Measurements from ENCODE around the gene RTP5.
"Not testable (repeated sequence)": the region's sequence is repeated elsewhere in the genome, so short reads cannot be mapped to it uniquely, and the experiment has no call there.

The RTP5 gene

GRCh38 chr2:241902357-241902991 is 32.9 kb downstream of the RTP5 start:
- no peak for DNase-seq (ENCODE audit: low read depth in 3 of 3)

GRCh38 chr2:241903121-241904010 is 33.8 kb downstream of the RTP5 start:
- no peak for DNase-seq (ENCODE audit: low read depth in 3 of 3)

- no peak for DNase-seq (ENCODE audit: low read depth in 3 of 3)
Observed at GRCh38 chr2:241904011-241904718, 34.6 kb downstream of the RTP5 start.

GRCh38 chr2:241904791-241905710 is 35.5 kb downstream of the RTP5 start:
- no peak for DNase-seq (ENCODE audit: low read depth in 3 of 3)

- DNase-seq (ENCODE audit: low read depth in 3 of 3): no peak
Observed at GRCh38 chr2:241905716-241906377, 36.3 kb downstream of the RTP5 start.

GRCh38 chr2:241906378-241906770 is 36.8 kb downstream of the RTP5 start:
- not testable (repeated sequence) for DNase-seq (ENCODE audit: low read depth in 3 of 3)

GRCh38 chr2:241906826-241907570 is 37.5 kb downstream of the RTP5 start:
- DNase-seq (ENCODE audit: low read depth in 3 of 3): no peak

GRCh38 chr2:241907831-241908230 is 38.3 kb downstream of the RTP5 start:
- not testable (repeated sequence) for DNase-seq (ENCODE audit: low read depth in 3 of 3)

- no peak for DNase-seq (ENCODE audit: low read depth in 3 of 3)
Observed at GRCh38 chr2:241908686-241909420, 39.3 kb downstream of the RTP5 start.

- no peak for DNase-seq (ENCODE audit: low read depth in 3 of 3)
Observed at GRCh38 chr2:241909769-241910168, 40.2 kb downstream of the RTP5 start.

- no peak for DNase-seq (ENCODE audit: low read depth in 3 of 3)
Observed at GRCh38 chr2:241910604-241911520, 41.3 kb downstream of the RTP5 start.

- DNase-seq (ENCODE audit: low read depth in 3 of 3): no peak
Observed at GRCh38 chr2:241911551-241911950, 42.0 kb downstream of the RTP5 start.

GRCh38 chr2:241912021-241912555 is 42.6 kb downstream of the RTP5 start:
- no peak for DNase-seq (ENCODE audit: low read depth in 3 of 3)

- no peak for DNase-seq (ENCODE audit: low read depth in 3 of 3)
Observed at GRCh38 chr2:241913703-241914102, 44.2 kb downstream of the RTP5 start.

- DNase-seq (ENCODE audit: low read depth in 3 of 3): no peak
Observed at GRCh38 chr2:241914542-241914941, 45.0 kb downstream of the RTP5 start.

- not testable (repeated sequence) for DNase-seq (ENCODE audit: low read depth in 3 of 3)
Observed at GRCh38 chr2:241921631-241922030, 52.1 kb downstream of the RTP5 start.

- DNase-seq (ENCODE audit: low read depth in 3 of 3): no peak
Observed at GRCh38 chr2:241922411-241922810, 52.9 kb downstream of the RTP5 start.

Measured in stimulated activated CD4-positive, alpha-beta T cell treated with anti-CD3 and anti-CD28 coated beads, TNF-alpha, amount 100 ng/mL, for 48 hours (primary cell).